Hypothalamus (tissue), 51 donors: ENCODE results near the gene HOXA5.

Source experiments
- DNase-seq, 51 donors: peaks; one replicate each; lab custom pipeline; 2025; lab: John Stamatoyannopoulos, UW

HOXA5 gene

DNA sequence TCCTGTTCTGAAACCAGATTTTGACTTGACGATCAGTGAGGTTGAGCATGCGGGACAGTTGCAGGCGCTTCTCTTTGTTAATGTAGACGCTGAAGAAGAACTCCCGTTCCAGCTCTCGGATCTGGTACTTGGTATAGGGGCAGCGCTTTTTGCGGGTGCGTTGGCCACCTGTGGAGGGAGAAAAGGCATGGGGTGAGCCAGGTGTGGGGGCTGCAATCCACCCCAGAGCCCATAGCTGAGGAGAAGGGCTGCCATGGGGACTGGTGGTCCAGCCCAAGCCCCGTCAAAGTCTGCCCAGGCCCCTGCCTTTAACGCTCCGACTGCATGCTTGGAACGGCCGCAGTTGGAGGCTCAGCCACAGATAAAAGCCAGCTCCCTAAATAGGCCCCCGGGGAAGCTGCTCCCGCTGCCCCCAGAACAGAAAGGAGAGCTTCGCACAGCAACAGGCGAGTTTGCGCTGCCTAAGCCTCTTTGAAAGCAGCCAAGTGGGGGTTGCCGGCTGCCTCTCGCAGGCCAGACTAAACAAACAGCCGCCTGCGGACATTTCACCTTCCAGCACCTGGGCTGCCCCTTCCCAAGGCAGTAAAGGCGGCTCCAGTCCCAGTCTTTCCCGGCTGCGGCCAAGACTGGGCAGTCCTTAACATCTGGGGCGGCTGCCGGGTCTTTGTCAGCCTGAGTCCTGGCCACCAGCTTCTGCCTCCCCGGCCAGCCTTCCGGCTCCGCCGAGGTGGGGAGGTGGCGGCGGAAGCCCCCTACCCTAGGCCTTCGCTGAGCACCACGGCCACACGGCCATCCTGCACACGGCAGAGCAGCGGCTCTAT is 39.6 kb upstream of the HOXA5 start:
- no peak for DNase-seq

DNA sequence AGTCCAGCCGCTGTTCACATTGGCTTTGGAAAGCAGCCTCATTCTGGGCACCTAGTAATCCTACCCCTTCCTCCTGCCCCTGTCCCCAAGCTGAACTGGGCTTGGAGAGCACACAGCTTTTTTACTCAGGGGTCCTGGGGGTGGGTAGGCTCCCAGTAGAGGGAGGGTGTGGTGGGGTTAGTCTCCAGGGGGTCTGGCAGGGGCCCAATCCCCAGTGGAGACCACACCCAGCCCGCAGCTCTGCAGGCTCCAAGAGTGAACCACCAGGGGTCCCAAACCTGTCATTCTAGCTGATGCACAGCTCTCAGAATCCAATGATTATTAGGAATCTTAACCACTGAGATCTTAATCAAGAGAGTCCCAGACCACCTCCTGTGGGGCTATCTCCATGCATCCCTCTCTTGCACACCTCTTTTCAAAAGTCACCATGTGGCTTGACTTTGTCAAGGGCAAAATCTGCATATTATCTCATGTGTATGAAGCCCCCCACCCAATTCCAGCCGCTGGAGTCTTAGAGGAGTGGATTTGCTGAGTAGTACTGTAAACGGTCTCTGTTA is 38.9 kb upstream of the HOXA5 start:
- no peak for DNase-seq

DNA sequence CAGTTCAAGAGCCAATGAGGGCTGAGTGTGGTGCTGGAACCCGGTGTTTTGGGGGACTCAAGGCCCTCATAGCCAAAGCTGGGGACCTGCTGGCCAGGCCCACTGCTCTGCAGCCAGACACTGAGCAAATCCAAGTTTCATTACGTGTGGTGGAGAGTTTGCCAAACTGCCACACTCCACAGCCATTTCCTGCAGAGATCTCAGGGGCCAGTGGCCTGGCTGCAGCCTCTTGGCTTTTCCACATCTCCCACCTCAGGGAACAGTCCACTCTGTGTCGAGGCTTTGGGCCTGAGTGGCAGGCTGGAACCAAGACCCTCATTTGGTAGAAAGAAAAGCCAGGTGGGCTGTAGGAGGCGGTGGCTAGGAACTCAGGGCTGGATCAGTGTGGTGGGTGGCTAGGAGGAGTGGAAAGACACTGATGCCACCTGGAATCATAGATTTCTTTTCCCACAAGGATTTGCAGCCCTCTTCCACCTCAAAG is 38.4 kb upstream of the HOXA5 start:
- DNase-seq, result no peak

DNA sequence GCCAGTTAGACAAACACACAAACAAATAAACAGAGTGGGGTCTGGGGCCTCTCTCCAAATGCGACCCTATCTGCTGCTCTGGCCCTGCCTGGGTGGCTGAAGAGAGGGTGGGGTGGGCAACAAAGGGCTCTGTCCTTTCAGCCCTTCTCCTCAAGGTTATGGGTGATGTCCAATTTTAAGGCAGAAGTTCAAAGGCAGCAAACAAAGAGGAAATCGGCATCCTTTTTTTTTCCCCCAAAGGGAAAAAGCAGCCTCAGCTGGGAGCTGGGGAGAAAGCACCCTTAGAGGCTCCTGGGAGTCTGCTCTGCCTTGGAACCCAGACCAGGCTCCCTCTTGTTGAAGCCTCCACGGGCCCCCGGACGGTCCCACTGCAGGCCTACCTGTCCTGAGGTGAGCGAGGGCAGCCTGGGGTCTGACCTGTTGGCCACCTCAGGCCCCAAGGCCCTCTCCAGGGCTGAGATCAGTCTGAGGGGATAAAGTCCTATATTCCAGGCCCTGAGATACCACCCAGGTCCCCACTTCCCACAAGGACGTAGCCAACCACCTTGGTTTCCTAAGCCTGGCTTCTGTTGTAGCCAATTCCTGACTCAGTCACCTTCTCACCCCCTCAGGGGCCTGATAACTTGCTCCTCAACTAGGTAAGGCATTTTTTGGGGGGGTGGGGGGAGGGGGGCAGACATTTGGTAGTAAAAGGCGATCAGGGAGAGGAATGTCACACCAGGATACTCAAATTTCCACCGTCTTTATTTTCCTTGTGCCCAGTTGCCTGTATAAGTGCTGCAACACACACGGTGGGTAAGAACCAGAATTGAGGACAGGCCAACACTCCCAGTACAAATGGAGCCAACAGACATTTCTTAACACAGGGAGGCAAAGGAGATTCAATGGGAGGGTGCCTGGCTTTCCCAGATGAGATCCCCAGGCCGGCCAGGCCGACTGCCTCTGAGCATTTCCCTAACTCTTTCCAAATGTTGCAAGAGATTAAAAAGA is 37.2 kb upstream of the HOXA5 start:
- DNase-seq, result no peak

DNA sequence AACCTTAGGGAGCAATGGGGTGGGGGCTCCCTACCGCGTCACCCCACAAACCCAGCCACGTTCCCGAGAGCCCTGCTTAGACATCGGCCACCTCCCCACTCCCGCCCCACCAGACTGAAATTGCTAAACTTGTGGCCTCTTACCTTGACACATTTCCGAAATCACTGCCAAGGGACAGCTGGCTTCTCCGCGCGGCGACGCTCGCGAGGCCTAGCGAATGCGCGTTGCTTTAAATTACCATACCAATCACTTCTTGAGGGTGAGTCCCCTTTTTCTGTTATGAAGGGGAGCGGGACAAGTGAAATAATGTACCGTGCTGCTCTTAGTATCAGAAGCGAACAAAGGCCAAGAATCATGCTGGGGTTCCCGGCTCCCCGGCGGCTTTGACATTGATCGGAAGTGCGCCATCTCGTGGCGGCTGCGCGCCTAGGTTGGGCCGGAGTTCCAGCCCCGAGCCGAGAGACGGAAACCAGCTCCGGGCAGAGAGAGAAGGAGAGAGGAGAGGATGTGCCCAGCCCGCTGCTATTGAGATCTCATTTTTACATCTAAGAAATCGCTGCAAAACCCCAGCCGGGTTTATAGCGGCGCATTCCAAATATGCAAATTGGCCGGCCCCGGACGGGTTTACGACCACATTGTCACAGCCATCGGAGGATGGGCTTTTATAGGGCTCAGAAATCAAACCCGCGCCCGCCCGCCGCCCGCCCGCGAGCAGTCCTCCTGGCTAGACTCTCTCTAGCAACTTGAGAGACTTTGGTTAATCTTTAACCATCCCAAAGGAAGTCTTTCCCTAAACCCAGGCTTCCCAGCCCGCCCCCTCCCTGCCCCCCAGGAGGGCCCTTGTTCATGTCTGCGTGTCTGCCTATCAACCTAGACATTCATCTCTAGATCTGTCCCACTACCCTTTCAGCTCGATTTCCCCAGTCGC is 36.3 kb upstream of the HOXA5 start:
- DNase-seq, result peak in 11 of 51 donors; percentile 2 to 34 (median 13)

DNA sequence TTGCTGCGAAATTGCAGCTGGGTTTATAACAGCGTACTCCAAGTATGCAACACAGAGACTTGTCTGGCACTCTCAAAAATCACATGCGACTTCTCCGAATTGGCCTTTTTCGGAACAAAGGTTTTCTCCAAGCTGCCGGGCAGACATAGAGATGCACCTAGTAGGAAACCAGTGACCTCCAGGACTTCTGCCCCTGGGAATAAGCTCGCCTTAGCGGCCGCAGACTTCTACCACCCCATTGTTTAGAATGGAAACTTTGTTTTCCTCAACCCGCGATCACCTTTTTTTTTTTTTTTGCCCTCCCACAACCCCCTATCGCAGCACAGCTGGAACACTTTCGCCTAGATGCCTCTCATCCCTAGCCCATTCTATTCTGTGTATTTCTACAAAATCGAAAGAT is 35.5 kb upstream of the HOXA5 start:
- DNase-seq, result no peak

DNA sequence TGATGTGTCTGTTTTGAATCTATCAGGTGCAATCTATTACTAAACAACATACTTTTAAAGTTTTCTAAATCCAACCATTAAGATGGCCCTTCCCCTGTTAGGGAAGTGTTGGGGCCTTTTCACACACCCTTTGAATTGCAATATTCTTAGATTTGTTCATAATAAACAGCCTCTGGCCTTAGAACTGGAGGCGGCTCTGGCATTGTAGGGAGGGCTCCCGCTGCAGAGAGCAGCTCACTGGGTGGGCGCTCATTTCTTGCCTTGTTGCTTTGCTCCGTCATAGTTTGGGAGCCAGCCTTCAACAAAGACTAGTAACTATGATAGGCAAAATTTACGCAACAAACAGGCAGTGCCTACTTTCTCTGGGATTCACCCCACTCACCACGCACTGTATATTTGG is 34.9 kb upstream of the HOXA5 start:
- DNase-seq, result no peak

DNA sequence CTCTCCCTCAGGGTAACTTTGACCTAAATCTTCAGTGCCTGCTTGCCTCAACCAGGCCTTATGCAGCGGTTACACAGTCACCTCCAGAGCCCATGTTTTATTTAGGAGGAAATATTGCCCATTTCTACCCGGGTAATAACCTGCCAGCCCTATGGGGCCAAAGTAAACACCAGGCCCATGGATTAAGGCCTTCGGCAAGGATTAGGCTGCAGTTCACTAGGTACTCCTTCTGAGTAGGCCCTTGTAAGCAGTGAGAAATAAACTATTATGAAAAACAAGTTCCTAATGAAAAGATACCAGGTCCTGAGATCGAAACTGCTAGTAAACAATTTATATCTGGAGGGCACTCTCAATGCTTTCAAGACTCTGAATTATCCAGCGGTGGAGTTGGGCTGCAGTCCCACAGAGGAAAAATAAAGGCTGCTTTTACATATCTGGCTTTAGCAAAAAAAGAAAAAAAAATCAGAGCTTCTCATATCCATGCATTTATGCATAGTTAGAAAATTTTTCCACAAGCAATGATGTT is 34.4 kb upstream of the HOXA5 start:
- no peak for DNase-seq

DNA sequence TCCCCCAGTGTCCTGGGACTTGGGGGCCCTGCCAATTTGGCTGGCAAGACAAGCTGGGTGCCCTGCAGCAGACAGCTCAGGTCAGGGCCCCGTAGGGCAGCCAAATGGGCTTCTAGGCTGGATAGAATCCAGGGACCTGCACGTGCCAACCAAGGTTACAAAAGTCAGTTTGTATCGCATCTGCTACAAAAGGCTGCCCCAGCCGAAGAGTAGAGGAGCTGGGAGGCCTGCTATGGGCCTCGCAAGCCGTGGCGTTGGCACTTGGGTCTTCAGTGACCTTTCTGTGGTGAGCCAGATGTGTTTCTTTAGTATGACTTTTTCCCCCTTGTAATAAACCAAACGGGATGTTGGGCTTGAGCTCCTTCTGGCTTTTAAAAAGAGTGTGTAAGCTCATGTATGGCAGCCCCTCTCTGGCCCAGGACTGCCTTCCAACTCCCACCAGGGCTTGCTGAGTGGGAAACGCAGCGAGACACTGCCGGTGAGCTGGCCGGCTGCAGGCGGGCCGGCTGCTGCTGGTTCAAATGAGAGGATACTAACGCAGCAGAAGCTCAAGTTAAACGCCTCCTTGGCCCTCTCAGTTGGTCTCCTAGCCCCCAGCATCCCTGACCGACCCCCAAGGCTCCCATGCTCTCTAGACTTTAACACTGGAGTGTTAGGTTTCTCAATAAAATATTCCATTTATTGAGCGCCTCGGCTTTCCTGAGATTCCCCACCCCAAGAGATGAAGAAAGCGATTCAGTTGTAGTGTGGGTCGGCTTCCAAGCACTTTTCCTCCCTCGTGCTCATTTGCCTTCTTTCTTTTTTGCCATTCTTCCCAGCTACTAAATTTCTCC is 33.7 kb upstream of the HOXA5 start:
- no peak for DNase-seq

DNA sequence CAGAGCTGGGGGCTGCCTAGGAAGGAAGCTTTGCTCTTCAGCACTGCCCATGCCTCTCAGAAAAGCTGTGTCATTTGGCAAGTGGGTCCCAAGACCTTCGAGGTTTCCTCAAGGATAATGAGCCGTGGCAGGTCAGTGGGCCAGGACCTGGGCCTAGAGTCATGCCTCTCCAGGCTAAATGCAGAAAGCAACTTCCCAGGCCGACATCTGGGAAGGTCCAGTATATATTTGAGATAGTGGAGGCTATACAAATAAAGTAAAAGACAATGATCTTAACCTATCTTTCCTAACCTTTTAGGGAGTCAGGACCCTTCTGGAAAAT is 33.0 kb upstream of the HOXA5 start:
- DNase-seq, result no peak

DNA sequence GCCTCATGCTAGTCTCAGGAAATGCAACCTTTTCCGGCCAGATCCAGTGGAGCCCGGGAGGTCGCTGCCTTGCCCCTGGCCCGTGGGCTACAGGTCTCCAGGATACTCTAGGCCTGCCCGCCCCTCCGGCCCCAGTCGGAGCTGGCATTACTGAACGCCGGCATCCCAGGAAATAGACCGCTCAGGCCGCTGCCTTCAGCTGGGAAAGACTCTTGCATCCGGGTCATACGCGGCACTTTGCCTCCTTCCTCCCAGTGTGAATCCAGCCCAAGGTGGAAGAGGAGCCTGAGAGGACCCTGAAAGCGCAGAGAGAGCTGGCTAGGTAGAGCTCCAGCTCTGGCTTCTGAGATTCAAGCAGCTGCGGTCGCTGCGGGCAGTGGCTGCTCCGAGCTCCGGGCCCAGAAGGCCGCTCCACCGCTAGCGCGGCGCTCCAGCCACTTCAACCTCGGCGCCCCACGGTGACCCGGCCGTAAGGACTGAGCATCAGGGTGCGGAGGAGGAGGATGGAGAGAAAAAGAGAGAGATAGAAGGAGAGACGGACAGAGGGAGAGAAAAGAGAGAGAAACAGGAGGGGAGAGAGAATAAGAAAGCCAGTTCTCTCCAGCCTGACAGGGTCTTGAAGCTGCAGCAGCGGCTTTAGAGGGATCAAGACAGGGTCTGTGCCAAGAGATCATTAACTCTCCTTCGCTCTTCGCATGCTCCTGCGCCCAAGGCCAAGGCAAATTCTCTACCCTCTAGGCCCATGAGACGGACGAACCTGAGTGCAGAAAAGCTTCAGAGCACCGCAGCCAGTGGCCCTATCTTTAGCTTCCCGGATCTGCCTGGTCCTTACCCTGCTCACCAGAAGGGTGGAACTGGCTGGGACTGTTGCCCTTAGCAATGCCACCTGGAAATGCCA is 32.4 kb upstream of the HOXA5 start:
- DNase-seq, result no peak

DNA sequence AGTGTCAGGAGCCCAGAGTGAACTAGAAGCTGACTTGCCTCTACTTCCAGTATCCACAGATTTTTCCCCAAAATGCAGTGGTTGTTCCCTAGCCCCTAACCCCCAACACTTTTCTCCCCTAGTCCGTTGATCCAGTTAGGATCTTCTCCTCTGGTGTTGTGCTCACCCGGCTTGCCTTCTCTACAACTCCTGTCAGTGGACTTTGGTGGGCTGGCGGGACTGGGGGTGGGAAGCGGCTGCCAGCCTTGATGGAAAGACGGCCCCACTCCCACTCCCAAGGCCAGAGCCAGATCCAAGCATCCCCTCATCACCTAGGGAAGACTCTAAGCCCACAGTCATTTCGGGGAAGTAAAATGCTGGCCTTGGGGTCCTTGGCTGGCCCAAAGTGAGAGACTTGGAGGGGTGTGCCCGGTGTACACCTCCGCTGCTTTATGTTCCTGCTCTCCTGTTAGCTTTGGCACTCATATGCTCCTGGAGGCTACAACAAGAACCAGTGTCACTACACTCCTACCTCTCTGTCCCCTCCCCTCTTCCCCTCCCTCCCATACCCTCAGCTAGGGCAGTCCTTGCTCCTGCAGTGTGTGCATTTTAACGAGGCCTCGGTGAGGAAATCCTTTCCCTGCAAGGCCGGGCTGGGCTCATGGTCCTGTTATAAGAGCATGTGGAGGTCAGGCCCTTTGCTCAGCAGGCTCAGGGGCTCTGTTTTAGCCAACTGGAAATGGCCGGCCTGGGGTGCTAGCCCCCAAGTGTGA is 31.6 kb upstream of the HOXA5 start:
- no peak for DNase-seq

DNA sequence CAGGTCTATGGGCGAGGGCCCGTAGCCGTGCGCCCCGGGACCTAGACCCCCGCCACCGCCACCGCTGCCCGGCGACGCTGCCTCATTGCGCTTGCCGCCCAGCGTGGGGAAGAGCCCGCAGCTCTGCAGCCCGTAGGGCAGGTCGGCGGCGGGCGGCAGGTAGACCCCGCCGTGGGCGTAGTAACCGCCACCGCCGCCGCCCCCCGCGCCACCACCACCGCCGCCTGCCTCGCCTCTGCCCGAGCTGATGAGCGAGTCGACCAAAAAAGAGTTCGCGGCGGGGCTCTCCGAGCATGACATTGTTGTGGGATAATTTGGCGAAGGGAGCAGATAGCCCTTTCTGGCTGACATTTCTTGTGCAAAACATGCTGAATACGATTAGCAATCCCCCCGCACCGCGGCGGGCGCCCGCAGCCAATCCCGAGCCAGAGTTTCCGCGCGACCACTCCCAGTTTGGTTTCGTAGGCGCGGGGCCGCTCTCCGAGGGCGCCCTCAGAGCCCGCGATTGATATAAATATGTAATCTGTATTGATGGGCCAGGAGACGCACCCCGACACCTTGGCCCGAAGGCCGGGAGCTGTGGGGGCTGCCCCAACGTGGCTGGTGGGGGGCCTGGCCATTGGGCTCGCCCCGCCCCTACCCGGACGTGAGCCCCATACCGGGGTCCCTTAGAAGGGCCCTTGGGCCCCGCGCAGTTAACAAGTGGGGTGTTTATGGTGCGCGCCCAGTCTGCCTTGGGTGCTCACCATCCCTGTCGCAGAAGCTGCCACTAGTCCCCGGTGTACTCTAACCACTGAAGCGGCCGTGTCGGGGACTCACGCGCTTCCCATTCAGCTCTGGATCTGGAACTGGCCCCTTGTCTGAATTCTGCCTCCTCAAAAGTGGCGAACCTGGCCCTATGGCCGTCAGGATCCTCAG is 30.7 kb upstream of the HOXA5 start, which contains the start of gene HOXA10:
Gene HOXA10 (minus strand): TSS at position 365 of the 918 bp plus-strand sequence. CDS start 14 bp downstream, at position 351.
- no peak for DNase-seq

DNA sequence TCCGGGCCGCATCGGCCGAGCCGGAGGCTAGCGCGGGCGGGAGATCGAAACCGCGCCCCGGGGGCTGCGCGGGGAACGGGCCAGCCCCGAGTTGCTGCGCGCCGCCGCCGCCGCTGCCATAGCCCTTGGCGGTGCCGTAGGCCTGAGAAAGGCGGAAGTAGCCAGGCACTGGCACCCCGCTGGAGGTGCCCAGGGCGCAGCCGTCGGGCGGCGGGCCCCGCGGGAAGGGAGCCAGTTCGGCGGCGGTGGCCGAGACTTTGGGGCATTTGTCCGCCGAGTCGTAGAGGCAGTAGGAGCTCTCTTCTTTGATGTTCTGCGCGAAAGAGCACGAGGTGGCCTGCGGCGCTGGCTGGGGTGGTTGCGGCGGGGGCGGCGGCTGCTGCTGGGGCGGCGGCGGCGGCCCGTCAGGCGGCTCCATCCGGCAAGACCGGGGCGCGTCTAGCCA is 30.1 kb upstream of the HOXA5 start:
- DNase-seq, result no peak

DNA sequence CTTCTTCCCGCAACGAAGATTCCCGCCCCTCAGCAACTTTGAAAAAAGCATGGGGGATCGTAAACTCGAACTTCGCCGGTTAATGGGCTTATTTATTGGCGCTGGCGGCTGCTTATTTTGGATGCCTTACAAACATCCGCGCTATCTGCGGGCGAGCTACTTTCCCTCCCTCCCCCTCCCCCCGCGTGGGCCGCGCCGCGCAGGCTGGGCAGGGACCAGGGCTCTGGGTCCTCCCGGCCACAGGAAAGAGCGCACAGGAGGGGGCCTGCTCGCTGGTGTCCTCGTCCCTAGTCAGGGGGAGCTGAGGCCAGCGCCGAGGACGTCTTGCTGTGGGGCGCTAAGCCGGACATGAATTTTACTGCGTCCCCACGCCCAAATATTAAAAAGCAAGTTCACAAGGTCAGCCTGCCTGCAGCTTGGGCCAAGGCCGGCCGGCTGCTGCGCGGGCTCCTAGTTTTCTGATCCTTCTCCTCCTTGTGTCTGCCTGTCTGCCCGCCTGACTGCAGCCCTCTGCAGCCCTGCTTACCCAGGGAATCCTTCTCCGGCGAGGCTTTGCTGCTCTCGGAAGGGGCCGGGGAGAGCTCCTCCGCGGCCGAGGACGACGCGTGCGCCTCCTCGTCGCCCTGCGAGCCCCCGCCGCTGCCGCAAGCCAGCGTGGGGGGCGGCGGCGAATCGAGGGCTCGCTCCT is 29.5 kb upstream of the HOXA5 start:
- DNase-seq, result no peak
